ENCODE data around the gene CSGALNACT2. TPM values are rescaled to one million over a fixed set of nuclear protein-coding genes. Genes with fewer than 3 reads are reported as not detected.
A peak's percentile ranks its signal among the peaks of the same experiment; 100 is the strongest.

Gene CSGALNACT2
- total and polyA plus RNA-seq, 2 donors from 2014 or later, result 4.8 to 20.0 TPM

GRCh38 chr10:43122096-43122495, 16.1 kb upstream of the CSGALNACT2 start:
- Histone ChIP-seq H3K9me3 (ENCODE audit: control insufficient read depth in 2 of 3, insufficient read depth in 1 of 3, low read length in 3 of 3) (no peaks in the 10 kb centered on the region), H3K4me1 (ENCODE audit: control insufficient read depth in 2 of 3, insufficient read depth in 2 of 3, low read depth in 1 of 3, low read length in 3 of 3) (no peaks in the 10 kb centered on the region), H3K36me3 (ENCODE audit: control insufficient read depth in 2 of 3, insufficient read depth in 3 of 3, low read length in 3 of 3) (no peaks in the 10 kb centered on the region), H3K27ac (ENCODE audit: low read depth in 2 of 2, low read length in 2 of 2) (no peak overlapping the region), H3K27me3 (ENCODE audit: control insufficient read depth, insufficient read depth, low read length) (no peaks in the 10 kb centered on the region), H3K4me3 (ENCODE audit: low read length in 3 of 3) (no peak overlapping the region), H3K9ac (ENCODE audit: low read length in 3 of 3) (no peak overlapping the region)
- intact Hi-C loops (cut with DNase I), result no loop called here
- FAIRE-seq (no peak), DNase-seq (peak in 2 of 5 donors; percentile 26 to 63)
- TF ChIP-seq CTCF (IDR thresholded peaks at IDR 0.05; ENCODE audit: borderline replicate concordance, extremely low read depth, insufficient read depth), result no peak

GRCh38 chr10:43122826-43123225, 15.4 kb upstream of the CSGALNACT2 start:
- intact Hi-C loops (cut with DNase I), result no loop called here
- no peaks in the 10 kb centered on the region for H3K9me3 ChIP-seq (ENCODE audit: control insufficient read depth in 2 of 3, insufficient read depth in 1 of 3, low read length in 3 of 3)
- no peak overlapping the region for H3K27ac ChIP-seq (ENCODE audit: low read depth in 2 of 2, low read length in 2 of 2)
- DNase-seq (no peak), FAIRE-seq (no peak)
- H3K4me1 ChIP-seq (ENCODE audit: control insufficient read depth in 2 of 3, insufficient read depth in 2 of 3, low read depth in 1 of 3, low read length in 3 of 3), result no peaks in the 10 kb centered on the region
- no peak overlapping the region for H3K9ac ChIP-seq (ENCODE audit: low read length in 3 of 3)
- no peak overlapping the region for H3K4me3 ChIP-seq (ENCODE audit: low read length in 3 of 3)
- no peaks in the 10 kb centered on the region for H3K36me3 ChIP-seq (ENCODE audit: control insufficient read depth in 2 of 3, insufficient read depth in 3 of 3, low read length in 3 of 3)
- no peak for TF ChIP-seq CTCF (IDR thresholded peaks at IDR 0.05; ENCODE audit: borderline replicate concordance, extremely low read depth, insufficient read depth)
- no peaks in the 10 kb centered on the region for H3K27me3 ChIP-seq (ENCODE audit: control insufficient read depth, insufficient read depth, low read length)

- intact Hi-C loops (cut with DNase I), result no loop called here
- Histone ChIP-seq H3K9ac (ENCODE audit: low read length in 3 of 3) (no peak overlapping the region), H3K9me3 (ENCODE audit: control insufficient read depth in 2 of 3, insufficient read depth in 1 of 3, low read length in 3 of 3) (no peaks in the 10 kb centered on the region), H3K36me3 (ENCODE audit: control insufficient read depth in 2 of 3, insufficient read depth in 3 of 3, low read length in 3 of 3) (no peaks in the 10 kb centered on the region), H3K4me3 (ENCODE audit: low read length in 3 of 3) (no peak overlapping the region), H3K27me3 (ENCODE audit: control insufficient read depth, insufficient read depth, low read length) (no peaks in the 10 kb centered on the region), H3K27ac (ENCODE audit: low read depth in 2 of 2, low read length in 2 of 2) (no peak overlapping the region), H3K4me1 (ENCODE audit: control insufficient read depth in 2 of 3, insufficient read depth in 2 of 3, low read depth in 1 of 3, low read length in 3 of 3) (no peaks in the 10 kb centered on the region)
- DNase-seq (peak in 2 of 5 donors; percentile 32 to 41), FAIRE-seq (no peak)
- TF ChIP-seq CTCF (IDR thresholded peaks at IDR 0.05; ENCODE audit: borderline replicate concordance, extremely low read depth, insufficient read depth), result no peak
Observed at GRCh38 chr10:43123361-43124093, 14.7 kb upstream of the CSGALNACT2 start.

Measured in kidney (tissue), 14 donors.